Heart left ventricle (tissue), 16 donors: ENCODE data around the gene TMEM94. TPM values are rescaled to one million over a fixed set of nuclear protein-coding genes. Genes with fewer than 3 reads are reported as not detected.

ENCODE experiments used
- ATAC-seq, 4 donors: fragments of 200-7000 bp; cut with Tn5 transposase; one replicate each; pipeline ENCODE4 v1.9.1; 2020 to 2022; ENCODE audit warnings: moderate library complexity in 4 of 4, mild to moderate bottlenecking in 3 of 4, moderate number of reproducible peaks in 1 of 4
- DNase-seq, 5 donors: peaks; one replicate each; pipeline ENCODE4 v3.0.0-alpha.2; 2020
- H3K27ac ChIP-seq, 12 donors: fragments of 200-600 bp; sonication (generic) in 4 of 12; one replicate each; pipeline versions ENCODE4 v1.5.0 to v1.8.0; 2016 to 2022; ENCODE audit warnings: mild to moderate bottlenecking in 2 of 12
- H3K27me3 ChIP-seq, 9 donors: fragments of 200-600 bp; sonication (generic) in 2 of 9; one replicate each; pipeline versions ENCODE4 v1.5.1 to v1.8.0; 2016 to 2022; ENCODE audit warnings: mild to moderate bottlenecking in 3 of 9
- H3K36me3 ChIP-seq, 9 donors: fragments of 200-600 bp; sonication (generic) in 2 of 9; one replicate each; pipeline versions ENCODE4 v1.5.0 to v1.8.0; 2018 to 2022; ENCODE audit warnings: mild to moderate bottlenecking in 2 of 9
- H3K4me1 ChIP-seq, 12 donors: fragments of 200-600 bp; sonication (generic) in 4 of 12; one replicate each; pipeline versions ENCODE4 v1.5.0 to v1.8.0; 2016 to 2022; ENCODE audit warnings: mild to moderate bottlenecking in 3 of 12
- H3K4me3 ChIP-seq, 12 donors: fragments of 200-600 bp; sonication (generic) in 4 of 12; one replicate each; pipeline versions ENCODE4 v1.5.0 to v1.8.0; 2017 to 2022; ENCODE audit warnings: mild to moderate bottlenecking in 9 of 12, moderate library complexity in 4 of 12
- H3K9me3 ChIP-seq, 12 donors: fragments of 200-600 bp; sonication (generic) in 4 of 12; one replicate each; pipeline versions ENCODE4 v1.5.0 to v1.8.0; 2016 to 2022; ENCODE audit warnings: mild to moderate bottlenecking in 1 of 12
- POLR2A ChIP-seq, 2 donors: fragments of 450-650 bp; IDR thresholded peaks; one replicate each; pipeline ENCODE4 v1.6.1; 2017; ENCODE audit warnings: antibody characterized with exemption in 2 of 2, mild to moderate bottlenecking in 2 of 2, moderate library complexity in 2 of 2
- WGBS, 4 donors: extraction: QIAGEN DNeasy Blood & Tissue Kit in 2 of 4; methylation state at CpG; one replicate each; pipeline versions ENCODE4 v1.1.5 to v1.1.7; 2013 to 2018; 5-methylcytosine and 5-hydroxymethylcytosine counted together
- intact Hi-C, 10 donors: fragments of 100-400 bp; cut with DNase I; formaldehyde crosslinking; loops; one replicate each; pipeline versions ENCODE4 v1.11.1 to v1.14.2; 2022
- long read RNA-seq, 3 donors: library from polyadenylated mRNA; unstranded; transcript quantifications; one replicate each; pipeline ENCODE4 v2.0.0, GENCODE V29; 2020 to 2021
- polyA plus RNA-seq, 2 donors: library from polyadenylated mRNA; stranded (reverse); fragments of 200-250 nt; gene quantifications; one replicate each; pipeline ENCODE4 v1.2.3, GENCODE V29; 2013
- total RNA-seq, 9 donors: library from RNA; depleted of rRNA in 2 of 9; stranded (reverse); fragments of >200 nt in 2 of 9; fragmentation: NEBNext Ultra II Directional in 3 of 9; extraction: Animal tissue kit (Norgen Biotek cat#: 25700) in 3 of 9; gene quantifications; one replicate each; pipeline versions ENCODE4 v1.1.0 to v1.2.4, GENCODE V29; 2016 to 2023
- TF ChIP-seq, protein P1 (sequence below), 12 donors: fragments of 200-600 bp; sonication (generic) in 4 of 12; IDR thresholded peaks; one replicate each; pipeline versions ENCODE4 v1.5.0 to v1.8.0; 2018 to 2022; ENCODE audit warnings: antibody characterized with exemption in 12 of 12, mild to moderate bottlenecking in 5 of 12
- donor health status: ischemic (EF 13 %, LVEDD 7.1; RV severe dilation, severe dysfunction).
- donor health status: healthy with polysubstance abuse.
- donor health status: DM: no; HTN: yes; CAD: no.
- donor health status: DM: no; HTN: no; CAD: no.
- donor health status: ischemic (EF 25% LVEDD 6.9; RV normal size, moderate dysfunction).
- donor health status: ischemic (EF 25% LVEDD 5.7; RV mildly dilated, moderate dysfunction).
- donor health status: healthy.
- donor health status: DM: yes; HTN: yes; CAD: no.
- donor health status: ischemic (EF 35%, LVEDD 5.7; RV mildly dilated, moderate dysfunction).
- donor health status: nonischemic (EF 11% LVEDD 7.7; RV severe dilation, severe dysfunction).
- donor health status: DM: yes; HTN: yes; CAD: no.
- donor health status: PGD.
- donor health status: ischemic (EF 29% LVEDD 5.4; RV normal size, mild dysfunction).
- donor health status: nonischemic (EF 23%, LVEDD 6.1; RV moderate dilation, normal function).

The TMEM94 gene
- total RNA-seq (100 to 1,000 TPM in 1 of 9 donors, 10 to 100 TPM in 8; 35.7 to 130 (median 52.7) TPM), polyA plus RNA-seq (10 to 100 TPM; 34.1 to 35.0 TPM)
- long read RNA-seq, donor 1, partial matches to known transcripts = 22 of 28 reads
- long read RNA-seq, donor 1, other reads (novel, unspliced or antisense) = 6 of 28 reads
- long read RNA-seq, donor 2, partial matches to known transcripts = 36 of 44 reads
- long read RNA-seq, donor 2, other reads (novel, unspliced or antisense) = 8 of 44 reads
- long read RNA-seq, donor 3, full-length matches to known transcripts = 1 of 24 reads
- long read RNA-seq, donor 3, partial matches to known transcripts = 16 of 24 reads
- long read RNA-seq, donor 3, other reads (novel, unspliced or antisense) = 7 of 24 reads

DNA sequence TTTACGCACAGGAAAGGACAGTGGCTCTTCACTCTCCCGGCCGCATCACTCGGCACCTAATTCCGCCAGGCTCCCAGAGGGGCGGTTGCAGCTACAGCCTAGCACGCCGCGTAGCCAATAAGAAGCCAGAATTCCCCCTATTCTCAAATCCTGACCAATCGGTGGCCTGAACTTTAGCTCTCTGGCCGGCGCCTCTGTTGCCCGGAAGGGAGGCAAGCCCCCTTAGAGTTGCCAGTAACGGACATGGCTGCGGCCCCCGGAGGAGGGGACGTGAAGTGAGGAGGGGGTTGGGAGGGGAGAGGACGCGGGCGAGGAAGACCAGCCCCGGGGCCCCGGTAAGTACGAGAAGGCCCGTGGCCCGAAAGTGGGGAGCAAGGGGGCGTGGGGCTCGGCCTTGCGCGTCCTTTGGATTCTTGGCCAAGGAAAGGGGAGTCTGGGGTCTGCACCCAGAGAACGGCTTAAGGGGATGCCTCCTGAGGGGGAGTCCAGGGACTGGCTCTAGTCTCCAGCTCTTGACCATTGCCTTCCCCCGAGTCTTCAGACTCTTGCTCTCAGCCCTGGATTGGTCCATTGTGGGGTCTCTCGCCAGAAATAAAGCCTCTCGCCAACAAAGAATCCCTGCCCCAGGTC, at the start of gene TMEM94:
TMEM94 (plus strand) TSS at position 219 of the 630 bp plus-strand sequence. CDS start 15,271 bp downstream, outside the sequence.
- peaks cover 0 to 46% (median 25%) of the 10 kb centered on the region in 12 donors for H3K4me1 ChIP-seq
- H3K4me3 ChIP-seq = peak within 1 kb of the TSS; percentile 80 to 96 (median 86)
- TF ChIP-seq POLR2A (IDR thresholded peaks at IDR 0.05) = peak in 1 of 2 donors; percentile 58
- TF ChIP-seq, protein P1, sequence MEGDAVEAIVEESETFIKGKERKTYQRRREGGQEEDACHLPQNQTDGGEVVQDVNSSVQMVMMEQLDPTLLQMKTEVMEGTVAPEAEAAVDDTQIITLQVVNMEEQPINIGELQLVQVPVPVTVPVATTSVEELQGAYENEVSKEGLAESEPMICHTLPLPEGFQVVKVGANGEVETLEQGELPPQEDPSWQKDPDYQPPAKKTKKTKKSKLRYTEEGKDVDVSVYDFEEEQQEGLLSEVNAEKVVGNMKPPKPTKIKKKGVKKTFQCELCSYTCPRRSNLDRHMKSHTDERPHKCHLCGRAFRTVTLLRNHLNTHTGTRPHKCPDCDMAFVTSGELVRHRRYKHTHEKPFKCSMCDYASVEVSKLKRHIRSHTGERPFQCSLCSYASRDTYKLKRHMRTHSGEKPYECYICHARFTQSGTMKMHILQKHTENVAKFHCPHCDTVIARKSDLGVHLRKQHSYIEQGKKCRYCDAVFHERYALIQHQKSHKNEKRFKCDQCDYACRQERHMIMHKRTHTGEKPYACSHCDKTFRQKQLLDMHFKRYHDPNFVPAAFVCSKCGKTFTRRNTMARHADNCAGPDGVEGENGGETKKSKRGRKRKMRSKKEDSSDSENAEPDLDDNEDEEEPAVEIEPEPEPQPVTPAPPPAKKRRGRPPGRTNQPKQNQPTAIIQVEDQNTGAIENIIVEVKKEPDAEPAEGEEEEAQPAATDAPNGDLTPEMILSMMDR (IDR thresholded peaks at IDR 0.05) = no peak
- H3K27me3 ChIP-seq = no peaks in the 10 kb centered on the region
- intact Hi-C loops = loop anchor here in 5 of 10 donors (1.0 to 10.0 kb wide), 5 partner anchors 46 to 61 kb away; partner anchors contain the start of genes TSEN54 (in 4 of the 5) and CASKIN2 (in 3 of the 5)
- DNase-seq = peak; percentile 95 to 97 (median 96)
- H3K36me3 ChIP-seq = no peaks in the 10 kb centered on the region
- ATAC-seq = peak; percentile 98 to 99 (median 99)
- H3K27ac ChIP-seq = peak within 1 kb of the TSS; percentile 79 to 95 (median 90)
- no peaks in the 10 kb centered on the region for H3K9me3 ChIP-seq
- 0 to 1% (median 0%) methylated on average over 29 to 33 of the region's 33 CpGs for WGBS, 4 donors

DNA sequence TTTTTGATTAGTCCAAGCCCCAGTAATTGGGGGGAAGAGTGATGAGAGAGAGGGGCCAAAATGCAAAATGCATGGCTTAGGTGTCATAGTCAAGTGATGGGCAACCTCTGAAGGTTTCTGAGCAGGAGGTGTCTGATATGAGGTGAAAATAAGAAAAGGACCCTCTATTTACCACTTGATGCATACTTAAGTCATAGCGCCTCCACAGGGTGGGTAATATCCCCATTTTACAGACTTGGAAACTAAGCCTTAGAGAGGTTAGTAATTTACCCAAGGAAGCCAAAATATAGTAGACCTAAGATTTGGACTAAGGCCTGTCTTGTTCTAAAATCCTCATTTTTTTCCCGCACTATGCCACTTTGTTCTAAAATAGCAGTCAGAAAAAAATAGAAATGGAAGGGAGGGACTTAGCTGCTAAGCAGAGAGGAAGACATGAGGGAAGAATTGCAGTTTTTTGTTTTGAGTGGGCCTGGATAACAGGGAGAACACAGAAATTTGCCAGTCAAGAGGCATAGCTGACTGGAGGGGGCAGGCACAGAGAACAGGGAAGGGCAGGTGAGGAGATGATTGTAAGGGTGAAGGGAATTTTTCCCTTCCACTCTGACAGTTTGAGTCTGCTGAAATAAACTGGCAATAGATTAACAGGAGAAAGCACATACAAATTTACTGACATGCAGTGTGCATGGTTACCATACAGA, 48.6 kb upstream of the TMEM94 start:
- WGBS, 4 donors = 84 to 90% (median 86%) methylated on average over 2 of the region's 2 CpGs
- no peaks in the 10 kb centered on the region for H3K9me3 ChIP-seq
- H3K27ac ChIP-seq = no peak overlapping the region
- no peaks in the 10 kb centered on the region for H3K36me3 ChIP-seq
- H3K4me1 ChIP-seq = peaks cover 2 to 33% (median 16%) of the 10 kb centered on the region in 12 donors
- intact Hi-C loops = loop anchor here in 2 of 10 donors (5.0 to 10.0 kb wide), 2 partner anchors 123 to 296 kb away; partner anchors contain the start of gene SLC25A19 (in 1 of the 2)
- H3K27me3 ChIP-seq = no peaks in the 10 kb centered on the region
- ATAC-seq = no peak
- TF ChIP-seq, protein P1 (IDR thresholded peaks at IDR 0.05) = no peak
- TF ChIP-seq POLR2A (IDR thresholded peaks at IDR 0.05) = no peak
- no peak for DNase-seq
- no peak overlapping the region for H3K4me3 ChIP-seq

GRCh38 chr17:75410141-75410540, 46.3 kb upstream of the TMEM94 start:
- no peak for TF ChIP-seq POLR2A (IDR thresholded peaks at IDR 0.05)
- TF ChIP-seq, protein P1 (IDR thresholded peaks at IDR 0.05) = no peak
- H3K4me3 ChIP-seq = no peak overlapping the region
- H3K27ac ChIP-seq = no peak overlapping the region
- intact Hi-C loops = loop anchor here in 3 of 10 donors (5.0 to 10.0 kb wide), 3 partner anchors 88 to 295 kb away; partner anchors contain the start of gene MIF4GD (in 1 of the 3)
- no peak for ATAC-seq
- peaks cover 0 to 22% (median 7%) of the 10 kb centered on the region in 12 donors for H3K4me1 ChIP-seq
- WGBS, 4 donors = 80 to 90% (median 86%) methylated on average over 4 of the region's 4 CpGs
- DNase-seq = no peak
- H3K36me3 ChIP-seq = no peaks in the 10 kb centered on the region
- no peaks in the 10 kb centered on the region for H3K27me3 ChIP-seq
- H3K9me3 ChIP-seq = no peaks in the 10 kb centered on the region
